ENCODE data around the gene TENT5C. TPM values are rescaled to one million over a fixed set of nuclear protein-coding genes. Genes with fewer than 3 reads are reported as not detected.

TENT5C gene
- total and polyA plus RNA-seq, 10 of the 15 experiments (the other 5 are each of a cell fraction or from before 2014, with no cell fraction given), result 0.19 to 2.4 (median 0.78) TPM

DNA sequence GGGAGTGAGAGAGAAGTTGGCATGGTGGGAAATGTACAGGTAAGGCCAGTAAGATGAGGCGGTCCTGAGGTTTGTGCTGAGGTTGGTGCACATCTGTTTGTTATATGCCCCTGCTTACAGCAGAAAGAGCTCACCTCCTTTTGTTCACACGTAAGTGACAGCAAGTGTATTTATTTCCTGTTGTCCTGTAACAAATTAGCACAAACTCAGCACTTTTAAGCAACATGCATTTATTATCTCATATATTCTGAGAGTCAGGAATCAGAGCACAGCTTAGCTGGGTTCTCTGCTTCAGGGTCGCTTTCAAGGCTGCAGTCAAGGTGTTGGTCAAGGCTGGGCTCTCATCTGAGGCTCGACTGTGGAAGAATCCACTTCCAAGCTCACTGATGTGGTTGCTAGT lies 45.8 kb downstream of the TENT5C start:
- ATAC-seq (no peak), FAIRE-seq (no peak), DNase-seq (ENCODE audit: low read depth, low spot score) (no peak)
- 85% methylated on average over 4 of the region's 4 CpGs for WGBS (ENCODE audit: insufficient coverage, insufficient replicate concordance, low lambda C conversion rate, missing lambda C conversion rate)
- Histone ChIP-seq H3K4me1 (ENCODE audit: control insufficient read depth, insufficient read depth, low read length) (peaks cover 37% of the 10 kb centered on the region), H3K27me3 (replicated peaks in 1 of 2; ENCODE audit: control insufficient read depth in 2 of 2, insufficient read depth in 2 of 2, low read length in 1 of 2) (peaks cover 0 to 3% of the 10 kb centered on the region in 2 experiments; a peak in 2 of 4 replicates), H3K79me2 (ENCODE audit: control insufficient read depth, insufficient read depth, low read length) (no peaks in the 10 kb centered on the region), H4K20me1 (ENCODE audit: control insufficient read depth, insufficient read depth) (no peaks in the 10 kb centered on the region), H3K4me2 (ENCODE audit: control insufficient read depth, insufficient read depth) (no peak overlapping the region), H2AFZ (ENCODE audit: control insufficient read depth, low read depth, low read length) (no peak overlapping the region), H3K9me3 (replicated peaks; ENCODE audit: control insufficient read depth, insufficient read depth, low read length) (peaks cover 2% of the 10 kb centered on the region; the same call in 1 of the 3 replicates), H3K9ac (ENCODE audit: control insufficient read depth, insufficient read depth, low read length) (no peak overlapping the region), H3K36me3 (ENCODE audit: control insufficient read depth in 2 of 2, insufficient read depth in 2 of 2, low read length in 1 of 2) (no peaks in the 10 kb centered on the region), H3K27ac (ENCODE audit: control insufficient read depth, insufficient read depth) (no peak overlapping the region), H3K4me3 (no peak overlapping the region)
- BruUV-seq (replicated peaks), result no TSS peak
- RAD21 ChIA-PET (ENCODE audit: unreplicated experiment), result no interaction called here
- CTCF ChIA-PET, result no interaction called here
- TF ChIP-seq NR2C1 (IDR thresholded peaks at IDR 0.05) (no peak), WRNIP1 (IDR thresholded peaks at IDR 0.05; ENCODE audit: borderline replicate concordance, low read depth, low read length) (no peak), ETV6 (conservative IDR thresholded peaks at IDR 0.05 in 1 of 2, IDR thresholded peaks at IDR 0.05 in 1 of 2; ENCODE audit: borderline replicate concordance in 1 of 2, low read depth in 1 of 2) (no peak), KDM1A (IDR thresholded peaks at IDR 0.05; ENCODE audit: borderline replicate concordance) (no peak), MYB (IDR thresholded peaks at IDR 0.05; ENCODE audit: borderline replicate concordance, low read depth, low read length) (no peak), TARDBP (IDR thresholded peaks at IDR 0.05; ENCODE audit: borderline replicate concordance) (no peak), EZH2 (IDR thresholded peaks at IDR 0.05; ENCODE audit: borderline replicate concordance, control insufficient read depth, low read depth, low read length) (no peak), DPF2 (IDR thresholded peaks at IDR 0.05) (no peak), NR2F1 (conservative IDR thresholded peaks at IDR 0.05) (no peak), LARP7 (IDR thresholded peaks at IDR 0.05) (no peak), ZBED1 (IDR thresholded peaks at IDR 0.05; ENCODE audit: borderline replicate concordance) (no peak)
- TF ChIP-seq, protein P1, sequence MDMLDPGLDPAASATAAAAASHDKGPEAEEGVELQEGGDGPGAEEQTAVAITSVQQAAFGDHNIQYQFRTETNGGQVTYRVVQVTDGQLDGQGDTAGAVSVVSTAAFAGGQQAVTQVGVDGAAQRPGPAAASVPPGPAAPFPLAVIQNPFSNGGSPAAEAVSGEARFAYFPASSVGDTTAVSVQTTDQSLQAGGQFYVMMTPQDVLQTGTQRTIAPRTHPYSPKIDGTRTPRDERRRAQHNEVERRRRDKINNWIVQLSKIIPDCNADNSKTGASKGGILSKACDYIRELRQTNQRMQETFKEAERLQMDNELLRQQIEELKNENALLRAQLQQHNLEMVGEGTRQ (IDR thresholded peaks at IDR 0.05; ENCODE audit: borderline replicate concordance, low read depth, low read length), result no peak
- SMC1A ChIA-PET (ENCODE audit: uncharacterized antibody, unreplicated experiment), result no interaction called here
- intact Hi-C loops (cut with micrococcal nuclease; ENCODE audit: unreplicated experiment), result no loop called here
- in situ Hi-C loops (cut with MboI), result loop anchor here (25.0 kb wide), 1 partner anchor 1089 kb away; the partner anchor contains the start of gene CD58
- POLR2A ChIA-PET, result no interaction called here

Data from GM12878 (cell line).